KMS-11 (cell line): ENCODE measurements around the gene RTCB.

Experiments used
- H2AFZ ChIP-seq: fragments of 200-600 bp; sonication (generic); 2 replicates; pipeline ENCODE4 v1.6.1; 2016; ENCODE audit warnings: antibody characterized with exemption, mixed run types, low read depth
- H3K27ac ChIP-seq: fragments of 200-600 bp; sonication (generic); 2 replicates; pipeline ENCODE4 v1.6.1; 2016; ENCODE audit warnings: mild to moderate bottlenecking, mixed run types
- H3K27me3 ChIP-seq: fragments of 200-600 bp; sonication (generic); 2 replicates; pipeline ENCODE4 v1.6.1; 2017; ENCODE audit warnings: mild to moderate bottlenecking, low read depth, mixed run types, moderate library complexity; ENCODE audit not compliant: insufficient read depth
- H3K36me3 ChIP-seq: fragments of 200-600 bp; sonication (generic); 2 replicates; pipeline ENCODE4 v1.6.1; 2017; ENCODE audit warnings: mild to moderate bottlenecking, mixed run types; ENCODE audit not compliant: insufficient read depth
- H3K4me1 ChIP-seq: fragments of 200-600 bp; sonication (generic); 2 replicates; pipeline ENCODE4 v1.6.1; 2016; ENCODE audit warnings: mild to moderate bottlenecking, low read depth, mixed run types; ENCODE audit not compliant: poor library complexity, severe bottlenecking
- H3K4me2 ChIP-seq: fragments of 200-600 bp; sonication (generic); 2 replicates; pipeline ENCODE4 v1.7.0; 2016; ENCODE audit warnings: mild to moderate bottlenecking, mixed run types
- H3K4me3 ChIP-seq: fragments of 200-600 bp; sonication (generic); IDR thresholded peaks from 2 replicates; pipeline ENCODE4 v1.6.1; 2017; ENCODE audit warnings: low read depth, low read length, mixed read lengths; ENCODE audit not compliant: insufficient read depth
- H3K79me2 ChIP-seq: fragments of 200-600 bp; sonication (generic); 2 replicates; pipeline ENCODE4 v1.6.1; 2016; ENCODE audit warnings: low read depth, mixed run types; ENCODE audit not compliant: insufficient read depth
- H3K9ac ChIP-seq: fragments of 200-600 bp; sonication (generic); 2 replicates; pipeline ENCODE4 v1.6.1; 2016; ENCODE audit warnings: mild to moderate bottlenecking, mixed run types
- H4K20me1 ChIP-seq: fragments of 200-600 bp; sonication (generic); 2 replicates; pipeline ENCODE4 v1.6.1; 2016; ENCODE audit warnings: mild to moderate bottlenecking, mixed run types; ENCODE audit not compliant: insufficient read depth
- TF ChIP-seq, protein P1 (sequence below): fragments of 200-600 bp; sonication (generic); conservative IDR thresholded peaks from 2 replicates; pipeline ENCODE4 v1.6.1; 2017; ENCODE audit warnings: low read depth, mild to moderate bottlenecking, antibody characterized with exemption, low read length, moderate library complexity, mixed read lengths

The RTCB gene

DNA sequence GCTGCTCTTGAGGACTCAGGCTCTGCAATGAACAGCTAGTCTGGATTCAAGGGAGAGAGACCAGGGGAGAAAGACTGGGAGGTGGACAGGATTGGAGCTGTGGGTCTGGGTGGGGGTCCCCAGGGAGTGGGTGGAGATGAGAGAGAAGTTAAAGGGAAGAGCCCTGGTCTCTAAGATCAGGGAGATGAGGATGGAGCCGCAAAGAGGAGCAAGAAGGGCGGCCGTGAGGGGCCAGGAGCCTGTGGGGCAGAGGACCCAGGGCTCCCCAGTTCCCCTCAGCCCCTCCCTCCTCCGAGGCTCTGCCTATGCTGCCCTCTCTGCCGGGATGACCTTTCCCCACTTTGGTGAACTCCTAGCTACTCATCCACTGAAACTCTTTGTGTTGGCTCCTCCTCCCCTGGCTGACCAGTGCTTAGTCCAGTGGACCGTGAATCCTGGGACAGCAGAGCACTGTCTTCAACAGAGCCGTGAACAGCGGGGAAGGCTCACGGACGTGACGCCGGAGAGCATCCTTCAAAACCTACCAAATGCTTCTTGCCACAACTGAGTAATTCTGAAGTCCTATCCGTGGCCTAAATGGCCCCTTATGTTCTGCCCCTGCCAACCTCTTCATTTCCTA lies 70.8 kb downstream of the RTCB start:
- Histone ChIP-seq H3K79me2 (no peaks in the 10 kb centered on the region), H3K4me3 (no peak overlapping the region), H3K27me3 (no peaks in the 10 kb centered on the region), H3K27ac (no peak overlapping the region), H3K36me3 (no peaks in the 10 kb centered on the region), H3K9ac (no peak overlapping the region), H3K4me2 (no peak overlapping the region), H4K20me1 (no peaks in the 10 kb centered on the region), H3K4me1 (no peaks in the 10 kb centered on the region), H2AFZ (no peak overlapping the region)
- TF ChIP-seq, protein P1, sequence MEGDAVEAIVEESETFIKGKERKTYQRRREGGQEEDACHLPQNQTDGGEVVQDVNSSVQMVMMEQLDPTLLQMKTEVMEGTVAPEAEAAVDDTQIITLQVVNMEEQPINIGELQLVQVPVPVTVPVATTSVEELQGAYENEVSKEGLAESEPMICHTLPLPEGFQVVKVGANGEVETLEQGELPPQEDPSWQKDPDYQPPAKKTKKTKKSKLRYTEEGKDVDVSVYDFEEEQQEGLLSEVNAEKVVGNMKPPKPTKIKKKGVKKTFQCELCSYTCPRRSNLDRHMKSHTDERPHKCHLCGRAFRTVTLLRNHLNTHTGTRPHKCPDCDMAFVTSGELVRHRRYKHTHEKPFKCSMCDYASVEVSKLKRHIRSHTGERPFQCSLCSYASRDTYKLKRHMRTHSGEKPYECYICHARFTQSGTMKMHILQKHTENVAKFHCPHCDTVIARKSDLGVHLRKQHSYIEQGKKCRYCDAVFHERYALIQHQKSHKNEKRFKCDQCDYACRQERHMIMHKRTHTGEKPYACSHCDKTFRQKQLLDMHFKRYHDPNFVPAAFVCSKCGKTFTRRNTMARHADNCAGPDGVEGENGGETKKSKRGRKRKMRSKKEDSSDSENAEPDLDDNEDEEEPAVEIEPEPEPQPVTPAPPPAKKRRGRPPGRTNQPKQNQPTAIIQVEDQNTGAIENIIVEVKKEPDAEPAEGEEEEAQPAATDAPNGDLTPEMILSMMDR = no peak

DNA sequence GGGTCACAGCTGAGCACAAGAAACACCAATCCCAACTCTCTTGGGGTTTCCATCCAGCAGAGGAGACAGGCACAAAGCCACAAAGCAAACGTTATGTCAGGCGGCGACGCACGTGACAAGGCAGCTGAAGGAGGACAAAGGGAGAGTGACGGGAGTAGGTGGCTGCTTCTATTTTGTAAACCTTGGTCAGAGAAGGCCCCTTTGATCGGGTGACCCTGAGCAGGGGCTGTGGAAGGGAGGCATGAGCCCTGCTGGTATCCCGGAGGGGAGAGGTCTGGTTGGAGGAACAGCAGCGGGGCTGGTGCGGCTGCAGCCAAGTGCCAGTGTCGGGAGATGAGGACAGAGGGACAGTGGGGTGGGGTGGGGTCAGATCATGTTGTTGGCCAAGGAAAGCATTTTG lies 71.6 kb downstream of the RTCB start:
- Histone ChIP-seq H3K27ac (no peak overlapping the region), H3K79me2 (no peaks in the 10 kb centered on the region), H4K20me1 (no peaks in the 10 kb centered on the region), H3K4me3 (no peak overlapping the region), H3K4me2 (no peak overlapping the region), H3K27me3 (no peaks in the 10 kb centered on the region), H2AFZ (no peak overlapping the region), H3K9ac (no peak overlapping the region), H3K36me3 (no peaks in the 10 kb centered on the region), H3K4me1 (no peaks in the 10 kb centered on the region)
- TF ChIP-seq, protein P1 = no peak

DNA sequence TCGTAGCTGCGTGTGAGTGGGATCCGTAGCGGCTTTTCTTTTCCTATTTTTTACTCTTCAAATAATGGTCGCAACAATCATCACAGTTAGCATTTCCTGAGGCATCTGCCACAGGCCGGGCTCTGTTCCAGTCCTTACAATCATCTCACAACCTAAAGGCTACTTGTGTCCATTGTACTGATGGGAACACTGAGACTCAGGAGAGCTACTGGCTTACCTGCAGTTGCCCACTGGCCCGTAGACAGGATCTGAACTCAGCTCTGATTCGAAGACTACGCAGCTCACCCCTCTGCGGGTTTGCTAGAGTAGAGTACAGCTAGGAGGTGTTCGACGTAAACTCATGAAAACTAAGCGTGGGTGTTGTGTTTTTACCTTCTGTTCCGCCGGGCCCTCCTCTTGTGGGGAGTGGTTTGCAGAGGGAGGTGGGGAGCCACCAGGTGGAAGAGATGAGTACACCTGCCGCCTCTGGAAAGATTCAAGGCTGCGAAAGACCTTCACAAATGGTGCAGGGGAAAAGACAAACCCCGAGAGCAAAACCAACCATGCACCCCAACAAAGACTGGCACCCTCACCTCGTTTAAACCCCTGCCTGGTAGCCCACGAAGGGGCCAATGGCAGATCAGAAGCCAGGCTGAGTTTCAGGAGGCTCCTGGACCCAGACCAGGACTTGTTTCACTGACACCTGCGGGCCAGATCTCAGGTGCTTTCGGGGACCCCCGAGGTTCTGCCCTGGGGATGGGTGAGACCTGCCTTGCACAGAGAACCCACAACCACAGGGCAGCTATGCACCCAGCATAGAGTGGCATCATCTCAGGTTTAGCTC lies 72.6 kb downstream of the RTCB start:
- Histone ChIP-seq H3K4me3 (no peak overlapping the region), H3K36me3 (no peaks in the 10 kb centered on the region), H3K4me2 (no peak overlapping the region), H3K79me2 (no peaks in the 10 kb centered on the region), H3K27me3 (no peaks in the 10 kb centered on the region), H3K4me1 (no peaks in the 10 kb centered on the region), H3K27ac (no peak overlapping the region), H3K9ac (no peak overlapping the region), H2AFZ (no peak overlapping the region), H4K20me1 (no peaks in the 10 kb centered on the region)
- TF ChIP-seq, protein P1 = no peak

DNA sequence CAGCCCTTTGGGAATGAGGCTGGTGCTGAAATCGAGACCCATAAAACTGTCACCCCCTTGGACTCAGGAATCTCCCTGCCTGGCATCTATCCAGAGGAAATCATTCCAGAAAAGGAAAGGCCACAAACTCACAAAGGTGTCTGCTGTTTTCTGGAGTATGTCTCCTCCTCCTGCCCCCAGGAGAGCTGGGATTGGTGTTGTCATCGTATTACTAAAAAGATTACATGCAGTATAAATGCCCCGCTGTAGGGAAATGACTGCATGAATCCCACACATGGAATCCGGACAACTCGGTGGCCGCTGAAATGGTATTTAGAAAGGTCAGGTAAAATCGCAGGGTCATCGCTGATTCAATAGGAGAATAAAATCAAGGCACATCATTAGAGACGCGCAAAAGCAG lies 73.3 kb downstream of the RTCB start:
- TF ChIP-seq, protein P1 = no peak
- no peaks in the 10 kb centered on the region for H3K79me2 ChIP-seq
- H3K4me1 ChIP-seq = no peaks in the 10 kb centered on the region
- H3K9ac ChIP-seq = no peak overlapping the region
- no peak overlapping the region for H3K27ac ChIP-seq
- H2AFZ ChIP-seq = no peak overlapping the region
- H3K4me2 ChIP-seq = no peak overlapping the region
- no peaks in the 10 kb centered on the region for H4K20me1 ChIP-seq
- no peaks in the 10 kb centered on the region for H3K27me3 ChIP-seq
- no peak overlapping the region for H3K4me3 ChIP-seq
- H3K36me3 ChIP-seq = no peaks in the 10 kb centered on the region
